Prostate gland (tissue), 2 donors: Measurements from ENCODE around the gene SYT6. TPM values are rescaled to one million over a fixed set of nuclear protein-coding genes. Genes with fewer than 3 reads are reported as not detected.

Source experiments
- DNase-seq: peaks from one replicate; pipeline ENCODE4 v3.0.0-alpha.2; 2019; ENCODE audit warnings: low spot score
- H3K27ac ChIP-seq, 2 donors: fragments of 200-600 bp; sonication (generic); 2 replicates each; pipeline ENCODE4 v1.5.1; 2017 to 2019
- H3K27me3 ChIP-seq: fragments of 200-600 bp; sonication (generic); replicated peaks from 2 replicates; pipeline ENCODE4 v1.5.1; 2019; ENCODE audit not compliant: insufficient read depth
- H3K36me3 ChIP-seq, 2 donors: fragments of 200-600 bp; sonication (generic); 1 replicate in 1 of 2; 2 replicates in 1 of 2; pipeline versions ENCODE4 v1.5.1 to v1.8.1; 2017 to 2019
- H3K4me1 ChIP-seq: fragments of 200-600 bp; sonication (generic); replicated peaks from 2 replicates; pipeline ENCODE4 v1.5.1; 2019
- H3K4me3 ChIP-seq, 2 donors: fragments of 200-600 bp; sonication (generic); 2 replicates each; pipeline ENCODE4 v1.5.1; 2017 to 2019
- H3K9me3 ChIP-seq: fragments of 200-600 bp; sonication (generic); 2 replicates; pipeline ENCODE4 v1.5.1; 2017
- POLR2A ChIP-seq: fragments of 450-650 bp; IDR thresholded peaks from one replicate; pipeline ENCODE4 v1.6.1; 2016; ENCODE audit warnings: antibody characterized with exemption, mild to moderate bottlenecking
- POLR2AphosphoS5 ChIP-seq: sonication (generic); formaldehyde crosslinking; IDR thresholded peaks from one replicate; pipeline ENCODE4 v1.6.1; 2017; ENCODE audit warnings: antibody characterized with exemption
- WGBS: methylation state at CpG from one replicate; pipeline ENCODE4 v1.1.5; 2018; 5-methylcytosine and 5-hydroxymethylcytosine counted together
- intact Hi-C: fragments of 100-400 bp; cut with DNase I; formaldehyde crosslinking; loops from one replicate; pipeline ENCODE4 v1.14.2; 2022
- total RNA-seq, 2 donors: library from RNA; depleted of rRNA; stranded (reverse); fragments of >200 nt; gene quantifications; one replicate each; pipeline ENCODE4 v1.1.0, GENCODE V29; 2016
- TF ChIP-seq, protein P1 (sequence below), 4 experiments: fragments of 200-600 bp in 2 of 4; fragments of 450-650 bp in 2 of 4; sonication (generic) in 2 of 4; IDR thresholded peaks; 1 replicate in 3 of 4; 2 replicates in 1 of 4; pipeline ENCODE4 v1.5.1; 2016 to 2019; ENCODE audit warnings: antibody characterized with exemption in 4 of 4, mild to moderate bottlenecking in 2 of 4, moderate library complexity in 2 of 4

The SYT6 gene
- total RNA-seq, 2 donors from 2014 or later, result 1.6 TPM; not detected in 1

DNA sequence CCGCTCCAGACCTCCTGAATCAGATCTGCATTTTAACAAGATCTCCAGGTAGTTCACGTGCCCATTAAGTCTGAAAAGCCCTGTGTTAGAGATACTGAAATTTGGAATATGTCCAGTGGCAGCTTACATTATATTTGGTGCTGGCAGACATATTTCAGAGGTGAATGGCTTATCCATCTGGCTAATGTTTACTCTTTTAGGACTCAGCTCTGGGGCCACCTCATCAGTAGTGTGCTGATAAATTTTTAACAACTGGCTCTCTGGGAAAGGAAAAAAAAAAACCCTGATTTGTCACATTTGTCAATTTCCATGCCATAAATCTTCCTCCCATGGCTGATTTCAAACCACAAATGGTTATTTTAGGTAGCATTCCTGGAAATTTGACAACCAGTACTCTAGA is 25.3 kb upstream of the SYT6 start:
- WGBS, result 58% methylated on average over 2 of the region's 2 CpGs
- intact Hi-C loops, result no loop called here
- DNase-seq, result no peak
- Histone ChIP-seq H3K9me3 (no peaks in the 10 kb centered on the region), H3K27ac (no peak overlapping the region), H3K4me1 (no peaks in the 10 kb centered on the region), H3K36me3 (no peaks in the 10 kb centered on the region), H3K27me3 (no peaks in the 10 kb centered on the region), H3K4me3 (no peak overlapping the region)
- TF ChIP-seq POLR2AphosphoS5 (no peak), POLR2A (no peak)
- TF ChIP-seq, protein P1, sequence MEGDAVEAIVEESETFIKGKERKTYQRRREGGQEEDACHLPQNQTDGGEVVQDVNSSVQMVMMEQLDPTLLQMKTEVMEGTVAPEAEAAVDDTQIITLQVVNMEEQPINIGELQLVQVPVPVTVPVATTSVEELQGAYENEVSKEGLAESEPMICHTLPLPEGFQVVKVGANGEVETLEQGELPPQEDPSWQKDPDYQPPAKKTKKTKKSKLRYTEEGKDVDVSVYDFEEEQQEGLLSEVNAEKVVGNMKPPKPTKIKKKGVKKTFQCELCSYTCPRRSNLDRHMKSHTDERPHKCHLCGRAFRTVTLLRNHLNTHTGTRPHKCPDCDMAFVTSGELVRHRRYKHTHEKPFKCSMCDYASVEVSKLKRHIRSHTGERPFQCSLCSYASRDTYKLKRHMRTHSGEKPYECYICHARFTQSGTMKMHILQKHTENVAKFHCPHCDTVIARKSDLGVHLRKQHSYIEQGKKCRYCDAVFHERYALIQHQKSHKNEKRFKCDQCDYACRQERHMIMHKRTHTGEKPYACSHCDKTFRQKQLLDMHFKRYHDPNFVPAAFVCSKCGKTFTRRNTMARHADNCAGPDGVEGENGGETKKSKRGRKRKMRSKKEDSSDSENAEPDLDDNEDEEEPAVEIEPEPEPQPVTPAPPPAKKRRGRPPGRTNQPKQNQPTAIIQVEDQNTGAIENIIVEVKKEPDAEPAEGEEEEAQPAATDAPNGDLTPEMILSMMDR (IDR thresholded peaks at IDR 0.05), result no peak

DNA sequence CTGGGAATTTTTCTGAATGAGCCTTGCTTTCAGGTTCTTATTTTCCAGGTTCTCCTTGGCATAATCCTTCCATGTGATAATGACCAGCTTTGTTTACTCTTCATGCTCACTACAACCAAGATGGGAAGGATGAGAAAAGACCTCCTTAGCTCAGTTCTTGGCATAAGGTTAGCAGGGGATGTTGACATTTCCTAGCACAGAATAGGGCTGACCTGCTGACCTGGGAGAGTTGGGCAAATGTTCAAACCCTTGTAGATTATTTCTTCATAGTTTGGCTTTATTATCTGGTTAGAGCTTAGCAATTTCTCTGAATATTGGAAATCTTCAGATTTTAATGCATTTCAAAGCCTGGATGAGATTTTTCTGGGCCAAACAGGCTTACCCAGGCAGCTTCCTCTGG is 23.6 kb upstream of the SYT6 start:
- Histone ChIP-seq H3K9me3 (no peaks in the 10 kb centered on the region), H3K27ac (no peak overlapping the region), H3K36me3 (no peaks in the 10 kb centered on the region), H3K4me3 (no peak overlapping the region), H3K27me3 (no peaks in the 10 kb centered on the region), H3K4me1 (no peaks in the 10 kb centered on the region)
- no peak for TF ChIP-seq POLR2AphosphoS5
- no peak for TF ChIP-seq POLR2A
- TF ChIP-seq, protein P1 (IDR thresholded peaks at IDR 0.05), result no peak
- no peak for DNase-seq
- intact Hi-C loops, result no loop called here

DNA sequence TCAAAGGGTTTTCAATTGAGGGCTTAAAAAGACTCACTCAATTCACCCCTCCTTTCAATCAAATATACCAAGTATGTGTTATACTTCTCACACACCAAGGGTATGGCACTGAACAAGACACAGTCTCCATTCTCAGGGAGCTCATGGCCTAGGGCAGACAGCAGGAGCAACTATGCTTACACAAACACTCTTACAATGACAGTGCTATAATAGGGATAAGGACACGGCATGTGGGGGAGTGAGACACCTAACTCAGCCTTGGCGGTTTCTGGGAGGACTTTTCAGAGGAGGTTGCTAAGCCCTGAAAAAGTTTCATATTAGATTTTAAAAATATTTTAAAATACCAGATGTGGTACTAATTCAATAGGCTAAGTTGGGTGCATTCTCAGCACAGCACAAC is 22.7 kb upstream of the SYT6 start:
- Histone ChIP-seq H3K9me3 (no peaks in the 10 kb centered on the region), H3K36me3 (no peaks in the 10 kb centered on the region), H3K27me3 (no peaks in the 10 kb centered on the region), H3K4me1 (no peaks in the 10 kb centered on the region), H3K27ac (no peak overlapping the region), H3K4me3 (no peak overlapping the region)
- DNase-seq, result no peak
- intact Hi-C loops, result no loop called here
- 84% methylated on average over 2 of the region's 2 CpGs for WGBS
- TF ChIP-seq, protein P1 (IDR thresholded peaks at IDR 0.05), result no peak
- no peak for TF ChIP-seq POLR2A
- no peak for TF ChIP-seq POLR2AphosphoS5

DNA sequence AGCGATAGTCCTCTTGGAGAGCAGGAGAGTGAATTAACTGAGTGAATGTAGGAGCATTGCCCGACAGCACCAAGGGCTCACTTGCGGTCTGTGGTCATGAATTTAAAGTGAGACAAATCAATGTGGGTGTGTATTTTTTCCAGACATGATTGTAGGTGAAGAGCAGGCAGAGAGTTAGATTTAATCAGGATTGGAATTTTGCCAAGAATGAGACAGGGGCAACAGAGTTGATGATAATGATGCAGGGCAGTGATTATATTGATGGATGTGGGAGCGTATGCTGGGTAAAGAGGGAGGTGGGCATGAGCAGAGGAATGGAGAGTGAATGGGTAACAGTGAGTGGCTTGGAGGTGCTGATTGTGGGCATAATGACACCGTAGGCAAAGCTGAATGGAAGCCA is 20.0 kb upstream of the SYT6 start:
- no peak for DNase-seq
- Histone ChIP-seq H3K27me3 (no peaks in the 10 kb centered on the region), H3K4me3 (no peak overlapping the region), H3K9me3 (no peaks in the 10 kb centered on the region), H3K4me1 (no peaks in the 10 kb centered on the region), H3K27ac (no peak overlapping the region), H3K36me3 (no peaks in the 10 kb centered on the region)
- WGBS, result 59% methylated on average over 5 of the region's 5 CpGs
- intact Hi-C loops, result no loop called here
- TF ChIP-seq, protein P1 (IDR thresholded peaks at IDR 0.05), result no peak
- no peak for TF ChIP-seq POLR2AphosphoS5

DNA sequence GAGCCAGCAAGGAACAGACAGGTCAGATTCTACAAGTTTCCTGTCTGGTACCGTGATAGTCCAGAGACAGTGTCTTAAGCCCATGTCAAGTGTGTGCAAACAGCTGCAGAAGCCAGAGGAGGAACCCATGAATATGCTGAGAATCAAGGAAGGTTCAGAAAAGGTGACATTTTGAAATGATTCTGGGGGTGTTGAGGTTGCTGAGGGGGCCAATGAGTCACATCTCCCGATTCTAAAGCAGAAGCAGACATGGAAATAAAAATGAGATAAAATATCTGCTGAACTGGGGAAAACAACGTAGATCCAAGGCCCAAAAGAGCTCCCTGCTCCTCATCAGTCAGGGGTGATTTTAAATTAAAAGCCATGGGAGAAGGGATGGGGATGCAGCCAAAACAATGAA is 15.8 kb upstream of the SYT6 start:
- 86% methylated on average over 3 of the region's 3 CpGs for WGBS
- no peaks in the 10 kb centered on the region for H3K9me3 ChIP-seq
- no peaks in the 10 kb centered on the region for H3K4me1 ChIP-seq
- TF ChIP-seq POLR2A, result no peak
- TF ChIP-seq, protein P1 (IDR thresholded peaks at IDR 0.05), result no peak
- TF ChIP-seq POLR2AphosphoS5, result no peak
- no peak overlapping the region for H3K4me3 ChIP-seq
- H3K36me3 ChIP-seq, result no peaks in the 10 kb centered on the region
- H3K27ac ChIP-seq, result no peak overlapping the region
- intact Hi-C loops, result no loop called here
- no peak for DNase-seq
- H3K27me3 ChIP-seq, result no peaks in the 10 kb centered on the region
